NCI-H128 (cell line): ENCODE results near the gene NUP214.
"Not testable (repeated sequence)": the region's sequence is repeated elsewhere in the genome, so short reads cannot be mapped to it uniquely, and the experiment has no call there.

Experiments used
- DNase-seq: peaks from one replicate; lab custom pipeline; 2025; ENCODE audit not compliant: unreplicated experiment; lab: John Stamatoyannopoulos, UW

The NUP214 gene

GRCh38 chr9:131233556-131233955 is 108.2 kb downstream of the NUP214 start:
- DNase-seq: no peak

GRCh38 chr9:131233995-131234394 is 108.6 kb downstream of the NUP214 start:
- no peak for DNase-seq

- DNase-seq: no peak
Observed at GRCh38 chr9:131234799-131235479, 109.6 kb downstream of the NUP214 start.

DNA sequence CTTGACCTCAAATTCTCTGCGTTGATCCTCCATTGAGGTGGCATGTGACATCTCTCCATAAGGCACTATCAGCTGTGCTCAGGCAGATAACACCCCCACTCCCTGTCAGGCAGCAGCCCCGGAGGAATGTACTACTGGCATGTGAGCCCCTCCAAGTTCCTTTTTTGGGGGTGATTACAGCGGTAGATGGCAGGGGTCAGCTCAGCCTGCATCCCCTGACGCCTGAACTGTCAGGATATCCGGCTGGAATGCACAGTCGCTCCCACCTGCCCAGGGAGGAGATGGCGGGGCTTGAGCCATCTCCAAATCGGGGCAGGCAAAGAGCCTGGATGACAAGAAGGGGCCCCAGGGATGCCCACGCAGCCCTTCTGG is 110.1 kb downstream of the NUP214 start:
- DNase-seq: no peak

- DNase-seq: no peak
Observed at GRCh38 chr9:131236161-131236560, 110.8 kb downstream of the NUP214 start.

DNA sequence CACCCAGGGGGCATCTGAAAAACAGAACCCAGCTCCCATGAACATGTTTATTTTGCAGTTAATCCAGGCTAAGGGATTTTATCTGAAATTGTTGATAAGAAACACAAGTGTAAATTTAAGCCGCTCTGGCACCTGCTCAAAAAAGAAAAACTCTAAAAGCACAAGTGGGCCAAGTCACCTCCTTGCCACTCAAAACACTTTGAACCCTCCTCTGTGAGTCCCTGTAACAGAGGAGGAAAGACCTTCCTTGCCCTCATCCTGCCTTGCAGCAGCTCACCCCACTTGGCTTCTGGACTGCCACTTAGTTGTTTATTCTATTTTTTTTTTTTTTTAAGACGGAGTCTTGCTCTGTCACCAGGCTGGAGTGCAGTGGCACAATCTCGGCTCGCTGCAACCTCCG is 111.4 kb downstream of the NUP214 start:
- no peak for DNase-seq

- DNase-seq: no peak
Observed at GRCh38 chr9:131237291-131237690, 111.9 kb downstream of the NUP214 start.

DNA sequence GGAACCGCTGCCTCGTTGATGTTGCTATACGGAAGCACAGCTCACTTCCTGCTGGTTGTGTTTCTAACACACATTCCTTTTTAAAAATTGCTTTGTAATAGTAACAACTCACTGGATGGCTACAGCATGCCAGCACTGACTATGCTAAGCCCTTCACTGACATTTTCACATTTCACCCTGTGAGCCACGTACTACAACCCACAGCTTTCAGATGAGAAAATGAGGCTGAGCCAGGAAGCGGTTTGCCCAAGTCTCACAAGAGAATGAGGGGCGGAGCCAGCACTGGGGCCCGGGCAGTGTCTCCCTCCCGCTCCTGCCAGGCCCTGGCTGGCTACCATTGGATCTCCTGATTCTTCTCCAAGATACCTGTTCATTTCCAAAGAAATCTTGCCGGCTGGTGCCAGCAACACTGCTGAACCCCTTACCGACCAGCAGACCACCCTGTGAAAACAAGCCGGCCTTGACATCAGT is 112.6 kb downstream of the NUP214 start:
- no peak for DNase-seq

DNA sequence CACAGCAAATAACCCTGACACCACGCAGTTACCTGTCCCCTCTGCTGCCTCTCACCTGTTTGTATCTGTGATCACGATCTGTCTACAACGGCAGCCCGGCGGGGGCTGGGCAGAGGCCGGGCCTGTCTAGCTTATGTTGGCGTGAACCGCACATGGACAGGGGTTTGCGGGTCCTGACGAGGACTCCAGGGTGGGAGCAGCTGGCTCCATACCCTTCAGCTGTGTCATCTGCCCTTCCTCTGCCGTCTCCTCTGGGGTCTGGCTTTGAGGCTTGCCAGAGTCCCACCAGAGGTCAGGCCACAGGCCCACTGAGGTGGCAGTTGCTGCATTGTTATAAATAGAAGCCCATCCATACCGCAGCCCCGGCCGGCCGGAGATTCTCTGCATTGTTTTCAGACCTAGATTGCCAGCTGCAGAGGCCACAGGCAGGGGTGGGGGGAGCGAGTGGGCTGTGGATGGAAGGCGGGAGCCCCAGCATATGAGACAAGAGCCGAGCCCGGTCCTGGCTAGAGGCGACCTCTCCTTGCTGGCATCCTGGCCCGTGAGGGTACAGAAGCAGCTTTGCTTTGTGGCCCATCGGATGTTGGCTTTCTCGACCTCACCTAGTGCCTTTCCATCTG is 113.1 kb downstream of the NUP214 start:
- DNase-seq: no peak

DNA sequence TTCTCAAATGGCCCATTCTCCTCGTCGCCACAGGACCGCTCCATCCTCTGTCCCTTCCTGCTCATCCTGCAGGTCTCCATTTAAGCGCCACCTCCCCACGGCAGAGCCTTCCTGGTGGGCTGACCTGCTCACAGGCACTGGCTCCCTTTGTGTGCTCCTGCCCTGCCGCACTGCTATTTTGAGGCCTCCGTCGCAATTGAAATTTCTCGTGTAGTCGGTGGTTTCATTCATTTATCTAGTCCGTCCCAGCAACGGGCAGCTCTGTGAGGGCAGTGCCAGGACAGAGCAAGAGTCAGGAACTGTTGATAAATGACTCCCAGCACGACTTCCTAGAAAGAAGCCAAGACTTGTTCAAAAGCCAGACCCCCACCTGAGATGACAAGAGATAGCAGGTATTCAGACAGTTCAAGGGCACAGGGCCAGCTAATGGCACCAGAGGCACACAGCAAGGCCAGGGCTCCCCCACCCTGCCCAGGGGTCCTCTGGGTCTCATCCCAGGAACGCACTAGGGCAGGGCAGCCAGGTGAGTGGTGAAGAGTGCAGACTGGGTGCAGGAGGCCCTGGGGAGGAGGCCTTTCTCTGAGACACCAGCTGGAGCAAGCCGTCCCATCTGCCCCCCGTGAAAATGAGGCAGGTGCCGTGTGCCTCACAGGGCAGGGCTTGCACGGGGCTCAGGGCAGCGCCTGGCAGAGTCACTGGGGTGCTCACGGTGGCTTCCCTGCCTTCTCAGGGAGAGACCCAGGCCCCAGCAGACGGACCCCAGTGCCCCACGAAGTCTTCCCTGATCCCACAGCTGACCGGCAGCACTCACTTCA is 114.0 kb downstream of the NUP214 start:
- no peak for DNase-seq

DNA sequence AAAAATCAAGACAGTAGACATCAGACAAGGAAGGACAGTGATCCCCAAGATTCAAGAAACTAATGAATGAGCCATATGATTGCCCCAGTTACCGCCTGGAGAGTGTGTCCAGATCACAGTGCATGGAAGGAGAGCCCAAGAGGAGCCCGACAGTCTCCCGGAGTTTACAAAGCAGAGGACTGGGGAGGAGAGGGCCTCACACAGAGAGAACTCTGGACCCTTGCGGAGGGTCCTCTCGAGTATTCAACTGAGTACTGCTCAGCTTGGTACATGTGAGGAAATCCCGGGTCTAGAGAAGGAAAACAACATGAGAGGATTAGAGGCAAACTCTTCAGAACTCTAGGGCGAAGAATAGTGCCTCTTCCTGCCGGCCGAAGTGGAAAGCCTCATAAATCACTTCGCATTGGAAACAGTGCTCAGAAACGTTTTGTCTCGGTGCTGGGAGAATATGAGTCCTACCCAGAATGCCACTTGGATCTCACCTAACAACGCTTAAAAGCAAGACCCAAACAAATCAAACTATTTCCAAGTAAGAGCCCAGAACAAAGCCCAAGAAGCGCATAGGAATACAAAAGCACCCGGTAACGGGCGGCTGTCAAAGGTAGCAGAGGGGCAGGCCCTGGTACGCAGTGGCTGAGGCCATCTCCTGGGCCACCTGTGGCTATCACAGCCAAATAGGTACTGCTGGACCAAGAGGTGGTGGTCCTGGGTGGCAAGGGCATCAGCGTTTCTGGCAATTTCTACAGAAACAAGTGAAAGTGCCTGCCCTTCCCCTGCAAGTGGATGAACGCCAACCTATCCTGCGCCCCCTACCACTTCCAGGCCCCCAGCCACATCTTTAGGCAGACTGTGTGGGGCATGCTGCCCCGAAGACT is 114.9 kb downstream of the NUP214 start:
- DNase-seq: no peak

DNA sequence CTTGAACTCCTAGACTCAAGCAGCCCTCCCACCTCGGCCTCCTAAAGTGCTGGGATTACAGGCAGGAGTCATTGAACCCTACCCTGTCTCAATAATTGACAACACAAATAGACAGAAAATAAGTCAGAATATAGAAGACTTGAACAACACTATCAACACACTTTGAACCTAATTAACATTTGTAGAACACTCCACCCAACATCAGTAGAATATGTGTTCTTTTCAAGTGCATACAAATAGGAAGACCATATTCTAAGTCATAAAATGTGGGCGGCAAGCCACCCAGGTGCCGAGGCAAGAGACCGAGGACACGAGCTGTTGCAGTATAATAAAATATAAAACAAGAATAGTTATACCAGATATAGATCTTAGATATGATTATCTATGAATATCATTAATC is 118.9 kb downstream of the NUP214 start:
- not testable (repeated sequence) for DNase-seq

- DNase-seq: no peak
Observed at GRCh38 chr9:131246618-131247017, 121.2 kb downstream of the NUP214 start.

DNA sequence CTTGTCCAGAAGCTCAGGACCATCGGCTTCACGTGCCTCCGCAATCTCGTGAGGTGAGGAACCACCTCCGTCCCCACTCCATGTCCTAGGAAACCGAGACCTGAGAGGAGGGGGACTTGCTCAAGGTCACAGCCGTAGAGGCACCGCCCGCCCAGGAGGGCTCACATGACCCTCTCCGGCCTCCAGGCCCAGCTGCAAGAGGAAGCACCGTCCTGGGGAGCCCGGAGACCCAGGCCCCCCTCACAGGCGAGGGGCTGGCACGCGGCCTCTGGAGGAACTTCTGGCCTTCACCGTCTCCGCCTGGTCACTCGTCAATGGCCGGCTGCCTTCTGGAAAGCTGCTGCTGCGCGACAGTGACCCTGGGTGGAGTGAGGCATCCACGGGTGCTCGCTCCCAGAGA is 126.7 kb downstream of the NUP214 start:
- no peak for DNase-seq

DNA sequence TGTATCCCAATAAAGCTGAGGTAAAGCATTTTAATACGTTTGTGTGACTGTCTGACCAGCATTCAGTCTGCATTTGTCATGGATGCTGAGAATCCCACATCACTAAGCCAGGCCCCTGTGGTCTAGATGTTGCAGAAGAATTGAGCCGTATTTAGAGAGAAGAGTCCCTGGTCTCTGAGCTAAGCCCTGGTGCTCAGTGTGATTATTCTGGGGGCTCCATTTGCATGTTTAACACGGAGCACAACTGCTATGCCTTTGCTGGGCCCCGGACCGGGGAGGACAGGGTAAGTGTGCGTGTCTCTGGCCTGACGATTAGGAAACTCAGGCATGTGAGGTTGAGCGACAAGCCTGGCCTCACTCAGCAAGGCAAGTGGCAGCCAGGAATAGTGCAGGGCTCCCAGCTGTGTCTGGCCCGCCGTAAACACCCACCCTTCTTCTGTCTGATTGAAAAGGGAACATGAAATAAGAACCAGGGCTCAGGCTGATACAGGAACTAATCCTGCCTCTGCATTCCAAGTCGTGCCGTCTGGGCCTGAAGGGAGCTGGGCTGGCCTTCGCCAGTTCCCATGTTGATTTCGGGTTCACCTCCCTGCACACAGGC is 128.6 kb downstream of the NUP214 start:
- DNase-seq: no peak

- no peak for DNase-seq
Observed at GRCh38 chr9:131254626-131255025, 129.2 kb downstream of the NUP214 start.

DNA sequence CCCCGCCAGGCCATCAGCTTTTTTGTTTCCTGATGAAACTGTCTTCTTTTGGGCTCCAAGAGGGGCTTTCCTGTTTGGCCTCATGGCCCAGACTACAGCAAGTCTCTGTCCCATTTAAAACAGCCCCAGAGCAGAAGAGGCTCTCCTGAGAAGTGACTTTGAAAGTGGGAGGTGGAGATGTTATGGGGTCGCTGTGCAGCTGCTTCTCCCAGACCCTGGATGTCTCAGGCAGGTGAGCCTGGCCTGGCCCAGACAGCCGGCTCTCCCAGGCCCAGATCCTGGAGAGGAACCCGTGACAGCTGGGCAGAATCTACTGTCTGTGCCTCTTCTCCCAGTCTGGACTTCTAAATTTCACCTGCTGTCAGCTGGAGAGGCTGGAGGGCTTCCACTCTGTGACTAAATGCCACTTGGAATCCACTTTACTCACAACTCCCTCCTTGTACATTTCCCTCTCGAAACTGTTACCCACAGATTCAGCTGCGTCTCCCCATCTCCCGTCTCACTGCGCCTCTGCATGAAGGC is 130.4 kb downstream of the NUP214 start:
- no peak for DNase-seq

GRCh38 chr9:131257266-131258025 is 132.1 kb downstream of the NUP214 start:
- no peak for DNase-seq

DNA sequence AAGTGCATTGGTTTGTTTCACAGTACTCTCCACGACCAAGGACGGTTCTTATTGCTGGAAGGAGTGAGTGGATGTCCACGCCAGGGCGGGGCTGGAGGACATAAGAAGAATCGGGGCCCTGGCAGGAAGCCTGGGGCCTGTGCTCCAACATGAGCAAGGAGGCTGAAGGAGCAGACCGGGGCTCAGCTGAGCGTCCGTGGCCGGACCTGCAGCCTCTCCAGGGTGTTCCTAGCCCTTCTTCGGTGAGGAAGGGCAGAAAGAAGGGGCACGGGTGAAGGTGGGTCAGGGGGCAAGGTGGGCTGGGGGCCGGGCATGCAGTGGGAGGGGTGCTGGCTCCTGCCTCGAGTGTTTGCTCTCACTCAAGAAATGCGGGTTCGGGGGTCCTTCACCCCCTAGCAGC is 132.8 kb downstream of the NUP214 start:
- DNase-seq: no peak
